ENCODE measurements around the gene EIF2B2.

EIF2B2 gene

GRCh38 chr14:75002392-75003249, at the start of gene EIF2B2:
Gene EIF2B2, plus strand, starts transcription at chr14:75002921. Its CDS starts 70 bp downstream, at chr14:75002991.
- peak; percentile 96 for DNase-seq (ENCODE audit: low spot score)

- no peak for DNase-seq (ENCODE audit: low spot score)
Measured at GRCh38 chr14:74953686-74954085, 49.0 kb upstream of the EIF2B2 start.

- DNase-seq (ENCODE audit: low spot score) = no peak
Measured at GRCh38 chr14:74954232-74954946, 48.3 kb upstream of the EIF2B2 start.

- DNase-seq (ENCODE audit: low spot score) = no peak
Measured at GRCh38 chr14:74954947-74955228, 47.8 kb upstream of the EIF2B2 start.

- DNase-seq (ENCODE audit: low spot score) = peak; percentile 63
Measured at GRCh38 chr14:74955229-74956026, 47.3 kb upstream of the EIF2B2 start, which contains the start of gene PGF. Gene PGF, minus strand, starts transcription at chr14:74955597. Its CDS starts 355 bp downstream, at chr14:74955242.

- no peak for DNase-seq (ENCODE audit: low spot score)
Measured at GRCh38 chr14:74956027-74956279, 46.8 kb upstream of the EIF2B2 start.

GRCh38 chr14:74956280-74957072, 46.2 kb upstream of the EIF2B2 start:
- no peak for DNase-seq (ENCODE audit: low spot score)

GRCh38 chr14:74959596-74960180, 43.0 kb upstream of the EIF2B2 start:
- DNase-seq (ENCODE audit: low spot score) = no peak

- no peak for DNase-seq (ENCODE audit: low spot score)
Measured at GRCh38 chr14:74960736-74961135, 42.0 kb upstream of the EIF2B2 start.

GRCh38 chr14:74961238-74961911, 41.3 kb upstream of the EIF2B2 start:
- no peak for DNase-seq (ENCODE audit: low spot score)

- DNase-seq (ENCODE audit: low spot score) = no peak
Measured at GRCh38 chr14:74962046-74962445, 40.7 kb upstream of the EIF2B2 start.

- no peak for DNase-seq (ENCODE audit: low spot score)
Measured at GRCh38 chr14:74962493-74962892, 40.2 kb upstream of the EIF2B2 start.

GRCh38 chr14:74963178-74963704, 39.5 kb upstream of the EIF2B2 start:
- no peak for DNase-seq (ENCODE audit: low spot score)

GRCh38 chr14:74963705-74964271, 38.9 kb upstream of the EIF2B2 start:
- no peak for DNase-seq (ENCODE audit: low spot score)

GRCh38 chr14:74964787-74965485, 37.8 kb upstream of the EIF2B2 start:
- peak; percentile 68 for DNase-seq (ENCODE audit: low spot score)

GRCh38 chr14:74965486-74966153, 37.1 kb upstream of the EIF2B2 start:
- DNase-seq (ENCODE audit: low spot score) = no peak

GRCh38 chr14:74968811-74969210, 33.9 kb upstream of the EIF2B2 start:
- no peak for DNase-seq (ENCODE audit: low spot score)

GRCh38 chr14:74973003-74973653, 29.6 kb upstream of the EIF2B2 start:
- DNase-seq (ENCODE audit: low spot score) = peak; percentile 59

- DNase-seq (ENCODE audit: low spot score) = no peak
Measured at GRCh38 chr14:74973905-74974363, 28.8 kb upstream of the EIF2B2 start.
